HepG2 (cell line): ENCODE results near the gene PCSK7. TPM values are rescaled to one million over a fixed set of nuclear protein-coding genes. Genes with fewer than 3 reads are reported as not detected.

ENCODE experiments used
- ARNTL ChIP-seq: sonication (generic); formaldehyde crosslinking; IDR thresholded peaks from 2 replicates; pipeline ENCODE4 v1.4.0; 2020; ENCODE audit warnings: mild to moderate bottlenecking, missing genetic modification reagents
- CC2D1A ChIP-seq: sonication (generic); formaldehyde crosslinking; IDR thresholded peaks from 2 replicates; pipeline ENCODE4 v1.8.1; 2023; ENCODE audit warnings: mild to moderate bottlenecking, missing genetic modification reagents
- GATAD2A ChIP-seq: IDR thresholded peaks from 2 replicates; pipeline ENCODE4 v1.6.1; 2016
- HBP1 ChIP-seq: IDR thresholded peaks from 2 replicates; pipeline ENCODE4 v1.6.1; 2016; ENCODE audit warnings: low read depth, control low read depth
- HIVEP1 ChIP-seq: sonication (generic); formaldehyde crosslinking; IDR thresholded peaks from 2 replicates; pipeline ENCODE4 v1.4.0; 2020; ENCODE audit warnings: mild to moderate bottlenecking, missing genetic modification reagents
- MAZ ChIP-seq, 2 experiments: sonication (generic) in 1 of 2; formaldehyde crosslinking in 1 of 2; IDR thresholded peaks; 2 replicates each; pipeline versions ENCODE4 v1.5.0 to v1.6.1; 2012 to 2020; ENCODE audit warnings: low read depth in 2 of 2, mild to moderate bottlenecking in 2 of 2, borderline replicate concordance in 1 of 2, improper control_type of control experiment in 1 of 2, low read length in 1 of 2, missing genetic modification reagents in 1 of 2, moderate library complexity in 1 of 2
- RORA ChIP-seq: sonication (generic); formaldehyde crosslinking; IDR thresholded peaks from 2 replicates; pipeline ENCODE4 v1.5.0; 2020; ENCODE audit warnings: mild to moderate bottlenecking, missing genetic modification reagents, moderate library complexity
- SAFB2 ChIP-seq: sonication (generic); formaldehyde crosslinking; IDR thresholded peaks from 2 replicates; pipeline ENCODE4 v1.5.1; 2020; ENCODE audit warnings: missing genetic modification reagents, low read depth, mild to moderate bottlenecking, borderline replicate concordance
- SKI ChIP-seq: fragments of 450-650 bp; IDR thresholded peaks from one replicate; pipeline ENCODE4 v1.6.1; 2018; ENCODE audit warnings: mild to moderate bottlenecking; ENCODE audit not compliant: partially characterized antibody
- SMC3 ChIP-seq: IDR thresholded peaks from 2 replicates; pipeline ENCODE4 v1.6.1; 2011; ENCODE audit warnings: low read length, improper control_type of control experiment
- SMYD3 ChIP-seq: sonication (generic); formaldehyde crosslinking; IDR thresholded peaks from 2 replicates; pipeline ENCODE4 v1.8.1; 2023; ENCODE audit warnings: mild to moderate bottlenecking, missing genetic modification reagents
- SNAPC5 ChIP-seq: sonication (generic); formaldehyde crosslinking; IDR thresholded peaks from 2 replicates; pipeline ENCODE4 v1.8.1; 2023; ENCODE audit warnings: mild to moderate bottlenecking, missing genetic modification reagents, borderline replicate concordance
- TFAP4 ChIP-seq: sonication (generic); IDR thresholded peaks from 2 replicates; pipeline ENCODE4 v1.6.1; 2016; ENCODE audit warnings: low read depth, borderline replicate concordance
- TFDP2 ChIP-seq: sonication (generic); formaldehyde crosslinking; IDR thresholded peaks from 2 replicates; pipeline ENCODE4 v1.4.0; 2020; ENCODE audit warnings: missing genetic modification reagents
- ZBTB49 ChIP-seq: sonication (generic); formaldehyde crosslinking; IDR thresholded peaks from 2 replicates; pipeline ENCODE4 v1.4.0; 2020; ENCODE audit warnings: missing genetic modification reagents, borderline replicate concordance
- ZEB1 ChIP-seq: IDR thresholded peaks from 2 replicates; pipeline ENCODE4 v1.6.1; 2012; ENCODE audit warnings: mild to moderate bottlenecking, low read depth, inconsistent platforms; ENCODE audit not compliant: insufficient replicate concordance
- ZMAT5 ChIP-seq: sonication (generic); formaldehyde crosslinking; IDR thresholded peaks from 2 replicates; pipeline ENCODE4 v1.5.0; 2020; ENCODE audit warnings: mild to moderate bottlenecking, low read depth, missing genetic modification reagents, borderline replicate concordance
- ZMYM3 ChIP-seq: sonication (generic); formaldehyde crosslinking; IDR thresholded peaks from 2 replicates; pipeline ENCODE4 v1.5.1; 2020; ENCODE audit warnings: mild to moderate bottlenecking, missing genetic modification reagents
- ZMYM4 ChIP-seq: sonication (generic); formaldehyde crosslinking; IDR thresholded peaks from 2 replicates; pipeline ENCODE4 v1.8.1; 2023; ENCODE audit warnings: mild to moderate bottlenecking, missing genetic modification reagents
- ZNF143 ChIP-seq: sonication (generic); formaldehyde crosslinking; IDR thresholded peaks from 2 replicates; pipeline ENCODE4 v1.4.0; 2020; ENCODE audit warnings: missing genetic modification reagents
- ZNF580 ChIP-seq: IDR thresholded peaks from 2 replicates; pipeline ENCODE4 v1.6.1; 2016; ENCODE audit warnings: low read depth, borderline replicate concordance
- ZNF878 ChIP-seq: sonication (generic); formaldehyde crosslinking; IDR thresholded peaks from 2 replicates; pipeline ENCODE4 v1.8.1; 2023; ENCODE audit warnings: mild to moderate bottlenecking, missing genetic modification reagents, moderate library complexity
- polyA plus RNA-seq, 8 experiments: library from polyadenylated mRNA; depleted of rRNA in 3 of 8; stranded (reverse) in 7 of 8; unstranded in 1 of 8; fragments of >200 nt; fragmentation: Illumina TruSeq in 4 of 8; extraction: Trizol in 4 of 8; gene quantifications; 2 replicates each; pipeline versions ENCODE4 v1.2.1 to v1.2.3, GENCODE V29; 2011 to 2016; ENCODE audit warnings: low read depth in 4 of 8, missing spikeins in 1 of 8, mixed read lengths in 1 of 8; ENCODE audit not compliant: insufficient read depth in 1 of 8
- total RNA-seq, 5 experiments: library from RNA; depleted of rRNA; stranded (reverse); fragments of >200 nt; fragmentation: Illumina TruSeq; extraction: Trizol; gene quantifications; 2 replicates each; pipeline ENCODE4 v1.2.3, GENCODE V29; 2016; ENCODE audit warnings: low read depth in 1 of 5

The PCSK7 gene
- total and polyA plus RNA-seq, 2 of the 13 experiments (the other 11 are each of a cell fraction or from before 2014, with no cell fraction given): 13.4 to 13.8 TPM

GRCh38 chr11:117179048-117179999 lies 52.5 kb downstream of the PCSK7 start (continued):
- TF ChIP-seq MAZ (IDR thresholded peaks at IDR 0.05; ENCODE audit: borderline replicate concordance, low read depth, low read length) (no peak), MAZ (CRISPR knock-in tag; IDR thresholded peaks at IDR 0.05; ENCODE audit: low read depth) (peak; percentile 17; the same call in 1 of the 2 replicates), TFDP2 (CRISPR knock-in tag) (no peak), ZMAT5 (CRISPR knock-in tag) (no peak), SAFB2 (CRISPR knock-in tag) (no peak), SMC3 (no peak), ZNF580 (CRISPR knock-in tag) (0 out of 2 replicates have a peak, but pooled peaks have one; percentile 60), SNAPC5 (CRISPR knock-in tag) (no peak), ZEB1 (no peak), ARNTL (CRISPR knock-in tag) (no peak), HBP1 (0 out of 2 replicates have a peak, but pooled peaks have one; percentile 31), CC2D1A (CRISPR knock-in tag) (no peak), HIVEP1 (CRISPR knock-in tag) (no peak), ZMYM4 (CRISPR knock-in tag) (no peak), ZNF143 (CRISPR knock-in tag) (no peak), ZBTB49 (CRISPR knock-in tag) (no peak), SMYD3 (CRISPR knock-in tag) (no peak), TFAP4 (no peak), ZNF878 (CRISPR knock-in tag) (no peak), SKI (no peak), RORA (no peak), GATAD2A (no peak), ZMYM3 (CRISPR knock-in tag) (no peak)
